ENCODE results near the gene HOXD4. TPM values are rescaled to one million over a fixed set of nuclear protein-coding genes. Genes with fewer than 3 reads are reported as not detected.

The HOXD4 gene
- total and polyA plus RNA-seq, 10 of the 15 experiments (the other 5 are each of a cell fraction or from before 2014, with no cell fraction given) = 0.07 TPM; not detected in 9

DNA sequence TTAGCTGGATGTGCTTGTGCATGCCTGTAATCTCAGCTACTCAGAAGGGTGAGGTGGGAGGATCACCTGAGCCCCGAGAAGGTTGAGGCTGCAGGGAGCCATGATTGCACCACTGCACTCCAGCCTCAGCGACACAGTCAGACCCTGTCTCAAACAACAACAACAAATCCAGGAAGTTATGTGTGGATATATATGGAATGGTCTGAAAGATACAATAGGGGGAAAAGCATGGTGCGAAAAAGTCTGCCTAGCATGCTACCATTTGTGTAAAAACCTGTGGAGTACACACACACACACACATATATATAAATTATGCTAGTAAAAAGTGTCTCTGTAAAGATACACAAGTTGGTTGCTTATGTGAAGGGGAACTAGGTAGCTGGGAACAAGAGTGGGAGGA is 30.2 kb downstream of the HOXD4 start:
- DNase-seq (ENCODE audit: low read depth, low spot score) (no peak), ATAC-seq (no peak), FAIRE-seq (no peak)
- Histone ChIP-seq H3K4me3 (no peak overlapping the region), H2AFZ (ENCODE audit: control insufficient read depth, low read depth, low read length) (no peak overlapping the region), H3K9me3 (replicated peaks; ENCODE audit: control insufficient read depth, insufficient read depth, low read length) (no peaks in the 10 kb centered on the region; the same call in 2 of the 3 replicates), H4K20me1 (ENCODE audit: control insufficient read depth, insufficient read depth) (no peaks in the 10 kb centered on the region), H3K4me2 (ENCODE audit: control insufficient read depth, insufficient read depth) (no peak overlapping the region), H3K27ac (ENCODE audit: control insufficient read depth, insufficient read depth) (no peak overlapping the region), H3K4me1 (ENCODE audit: control insufficient read depth, insufficient read depth, low read length) (no peaks in the 10 kb centered on the region), H3K27me3 (replicated peaks in 1 of 2; ENCODE audit: control insufficient read depth in 2 of 2, insufficient read depth in 2 of 2, low read length in 1 of 2) (peaks cover 7 to 18% of the 10 kb centered on the region in 2 experiments; a peak in 3 of 4 replicates), H3K9ac (ENCODE audit: control insufficient read depth, insufficient read depth, low read length) (no peak overlapping the region), H3K79me2 (ENCODE audit: control insufficient read depth, insufficient read depth, low read length) (no peaks in the 10 kb centered on the region), H3K36me3 (ENCODE audit: control insufficient read depth in 2 of 2, insufficient read depth in 2 of 2, low read length in 1 of 2) (no peaks in the 10 kb centered on the region)
- ChIA-PET SMC1A (ENCODE audit: uncharacterized antibody, unreplicated experiment) (interaction anchor here (1.4 kb wide), 1 partner anchor 18 kb away, joined by 3 read pairs; no protein-coding TSS in a partner anchor), CTCF (interaction anchor here (0.7 kb wide), 1 partner anchor 70 kb away, joined by 4 read pairs; no protein-coding TSS in a partner anchor), POLR2A (no interaction called here), RAD21 (ENCODE audit: unreplicated experiment) (no interaction called here)
- intact Hi-C loops (cut with micrococcal nuclease; ENCODE audit: unreplicated experiment) (no loop called here), in situ Hi-C loops (cut with MboI) (no loop called here)
- TF ChIP-seq MEF2A (IDR thresholded peaks at IDR 0.05; ENCODE audit: insufficient read depth, low read depth, low read length) (no peak), NR2C1 (IDR thresholded peaks at IDR 0.05) (no peak), IRF4 (IDR thresholded peaks at IDR 0.05; ENCODE audit: low read depth, low read length) (no peak), RELA (IDR thresholded peaks at IDR 0.05; ENCODE audit: borderline replicate concordance, partially characterized antibody) (no peak), POU2F2 (IDR thresholded peaks at IDR 0.05; ENCODE audit: borderline replicate concordance, low read depth, low read length) (no peak), EGR1 (IDR thresholded peaks at IDR 0.05; ENCODE audit: borderline replicate concordance in 1 of 2, low read depth in 2 of 2, low read length in 2 of 2) (no peak), HDAC6 (IDR thresholded peaks at IDR 0.05; ENCODE audit: unreplicated experiment) (no peak), CBFB (IDR thresholded peaks at IDR 0.05; ENCODE audit: low read depth) (no peak), SMAD5 (IDR thresholded peaks at IDR 0.05; ENCODE audit: low read depth) (no peak)
- TF ChIP-seq, protein P1, sequence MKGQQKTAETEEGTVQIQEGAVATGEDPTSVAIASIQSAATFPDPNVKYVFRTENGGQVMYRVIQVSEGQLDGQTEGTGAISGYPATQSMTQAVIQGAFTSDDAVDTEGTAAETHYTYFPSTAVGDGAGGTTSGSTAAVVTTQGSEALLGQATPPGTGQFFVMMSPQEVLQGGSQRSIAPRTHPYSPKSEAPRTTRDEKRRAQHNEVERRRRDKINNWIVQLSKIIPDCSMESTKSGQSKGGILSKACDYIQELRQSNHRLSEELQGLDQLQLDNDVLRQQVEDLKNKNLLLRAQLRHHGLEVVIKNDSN (IDR thresholded peaks at IDR 0.05; ENCODE audit: borderline replicate concordance, extremely low read length, insufficient read depth, low read depth, low read length) = no peak
- TF ChIP-seq, protein P2, sequence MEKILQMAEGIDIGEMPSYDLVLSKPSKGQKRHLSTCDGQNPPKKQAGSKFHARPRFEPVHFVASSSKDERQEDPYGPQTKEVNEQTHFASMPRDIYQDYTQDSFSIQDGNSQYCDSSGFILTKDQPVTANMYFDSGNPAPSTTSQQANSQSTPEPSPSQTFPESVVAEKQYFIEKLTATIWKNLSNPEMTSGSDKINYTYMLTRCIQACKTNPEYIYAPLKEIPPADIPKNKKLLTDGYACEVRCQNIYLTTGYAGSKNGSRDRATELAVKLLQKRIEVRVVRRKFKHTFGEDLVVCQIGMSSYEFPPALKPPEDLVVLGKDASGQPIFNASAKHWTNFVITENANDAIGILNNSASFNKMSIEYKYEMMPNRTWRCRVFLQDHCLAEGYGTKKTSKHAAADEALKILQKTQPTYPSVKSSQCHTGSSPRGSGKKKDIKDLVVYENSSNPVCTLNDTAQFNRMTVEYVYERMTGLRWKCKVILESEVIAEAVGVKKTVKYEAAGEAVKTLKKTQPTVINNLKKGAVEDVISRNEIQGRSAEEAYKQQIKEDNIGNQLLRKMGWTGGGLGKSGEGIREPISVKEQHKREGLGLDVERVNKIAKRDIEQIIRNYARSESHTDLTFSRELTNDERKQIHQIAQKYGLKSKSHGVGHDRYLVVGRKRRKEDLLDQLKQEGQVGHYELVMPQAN (conservative IDR thresholded peaks at IDR 0.05) = no peak
- TF ChIP-seq, protein P3, sequence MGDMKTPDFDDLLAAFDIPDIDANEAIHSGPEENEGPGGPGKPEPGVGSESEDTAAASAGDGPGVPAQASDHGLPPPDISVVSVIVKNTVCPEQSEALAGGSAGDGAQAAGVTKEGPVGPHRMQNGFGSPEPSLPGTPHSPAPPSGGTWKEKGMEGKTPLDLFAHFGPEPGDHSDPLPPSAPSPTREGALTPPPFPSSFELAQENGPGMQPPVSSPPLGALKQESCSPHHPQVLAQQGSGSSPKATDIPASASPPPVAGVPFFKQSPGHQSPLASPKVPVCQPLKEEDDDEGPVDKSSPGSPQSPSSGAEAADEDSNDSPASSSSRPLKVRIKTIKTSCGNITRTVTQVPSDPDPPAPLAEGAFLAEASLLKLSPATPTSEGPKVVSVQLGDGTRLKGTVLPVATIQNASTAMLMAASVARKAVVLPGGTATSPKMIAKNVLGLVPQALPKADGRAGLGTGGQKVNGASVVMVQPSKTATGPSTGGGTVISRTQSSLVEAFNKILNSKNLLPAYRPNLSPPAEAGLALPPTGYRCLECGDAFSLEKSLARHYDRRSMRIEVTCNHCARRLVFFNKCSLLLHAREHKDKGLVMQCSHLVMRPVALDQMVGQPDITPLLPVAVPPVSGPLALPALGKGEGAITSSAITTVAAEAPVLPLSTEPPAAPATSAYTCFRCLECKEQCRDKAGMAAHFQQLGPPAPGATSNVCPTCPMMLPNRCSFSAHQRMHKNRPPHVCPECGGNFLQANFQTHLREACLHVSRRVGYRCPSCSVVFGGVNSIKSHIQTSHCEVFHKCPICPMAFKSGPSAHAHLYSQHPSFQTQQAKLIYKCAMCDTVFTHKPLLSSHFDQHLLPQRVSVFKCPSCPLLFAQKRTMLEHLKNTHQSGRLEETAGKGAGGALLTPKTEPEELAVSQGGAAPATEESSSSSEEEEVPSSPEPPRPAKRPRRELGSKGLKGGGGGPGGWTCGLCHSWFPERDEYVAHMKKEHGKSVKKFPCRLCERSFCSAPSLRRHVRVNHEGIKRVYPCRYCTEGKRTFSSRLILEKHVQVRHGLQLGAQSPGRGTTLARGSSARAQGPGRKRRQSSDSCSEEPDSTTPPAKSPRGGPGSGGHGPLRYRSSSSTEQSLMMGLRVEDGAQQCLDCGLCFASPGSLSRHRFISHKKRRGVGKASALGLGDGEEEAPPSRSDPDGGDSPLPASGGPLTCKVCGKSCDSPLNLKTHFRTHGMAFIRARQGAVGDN (IDR thresholded peaks at IDR 0.05) = no peak
- BruUV-seq (replicated peaks) = no TSS peak
- 54% methylated on average over 3 of the region's 3 CpGs for WGBS (ENCODE audit: insufficient coverage, insufficient replicate concordance, low lambda C conversion rate, missing lambda C conversion rate)
